B cell (primary cell): ENCODE measurements around the gene ITGAV. TPM values are rescaled to one million over a fixed set of nuclear protein-coding genes. Genes with fewer than 3 reads are reported as not detected.

Source experiments
- ATAC-seq: fragments of 200-7000 bp; cut with Tn5 transposase; one replicate; pipeline ENCODE4 v1.10.0; 2021; ENCODE audit warnings: low read depth, mild to moderate bottlenecking, moderate number of reproducible peaks, moderate library complexity
- CTCF ChIA-PET: fragments of 350-600 bp; sonication (Branson Sonifier 250); formaldehyde crosslinking; loops from one replicate; lab custom pipeline; 2021; ENCODE audit warnings: antibody characterized with exemption, inconsistent platforms; lab: Charles Lee
- POLR2A ChIA-PET: fragments of 350-600 bp; sonication (Branson Sonifier 250); formaldehyde crosslinking; loops from one replicate; lab custom pipeline; 2021; ENCODE audit warnings: antibody characterized with exemption; lab: Charles Lee
- DNase-seq: peaks from one replicate; pipeline ENCODE4 v3.0.0; 2013
- H2AFZ ChIP-seq: 2 replicates; pipeline ENCODE4 v1.6.1; 2012; ENCODE audit warnings: mild to moderate bottlenecking, low read depth, low read length; ENCODE audit not compliant: insufficient read depth, poor library complexity, severe bottlenecking
- H3K27ac ChIP-seq, 2 donors: 1 replicate in 1 of 2; 2 replicates in 1 of 2; pipeline ENCODE4 v1.5.1; 2012 to 2013; ENCODE audit warnings: low read length in 2 of 2, mild to moderate bottlenecking in 2 of 2, moderate library complexity in 1 of 2
- H3K27me3 ChIP-seq, 4 experiments: fragments of 200-600 bp in 1 of 4; sonication (generic) in 1 of 4; replicated peaks in 1 of 4; 1 replicate in 2 of 4; 2 replicates in 2 of 4; pipeline versions ENCODE4 v1.6.1 to v1.7.0; 2013 to 2016; ENCODE audit warnings: low read length in 3 of 4, mild to moderate bottlenecking in 2 of 4, mixed read lengths in 1 of 4, moderate library complexity in 1 of 4; ENCODE audit not compliant: insufficient read depth in 4 of 4, control insufficient read depth in 3 of 4; ENCODE audit errors: control extremely low read depth in 1 of 4
- H3K36me3 ChIP-seq, 2 experiments: replicated peaks in 1 of 2; 1 replicate in 1 of 2; 2 replicates in 1 of 2; pipeline versions ENCODE4 v1.6.1 to v1.7.1; 2013; ENCODE audit warnings: low read length in 1 of 2; ENCODE audit not compliant: insufficient read depth in 2 of 2, control insufficient read depth in 1 of 2; ENCODE audit errors: control extremely low read depth in 1 of 2, extremely low read depth in 1 of 2
- H3K4me1 ChIP-seq, 2 donors: fragments of 200-600 bp in 1 of 2; sonication (generic) in 1 of 2; 1 replicate in 1 of 2; 2 replicates in 1 of 2; pipeline versions ENCODE4 v1.5.1 to v1.6.1; 2013 to 2017; ENCODE audit warnings: low read length in 2 of 2; ENCODE audit not compliant: control insufficient read depth in 2 of 2, insufficient read depth in 2 of 2
- H3K4me2 ChIP-seq: replicated peaks from 2 replicates; pipeline ENCODE3; 2012; ENCODE audit warnings: mild to moderate bottlenecking, low read depth, low read length; ENCODE audit not compliant: poor library complexity, severe bottlenecking
- H3K4me3 ChIP-seq, 5 experiments: fragments of 200-600 bp in 1 of 5; sonication (generic) in 1 of 5; 1 replicate in 3 of 5; 2 replicates in 2 of 5; pipeline versions ENCODE4 v1.5.1 to v1.7.0; 2011 to 2016; ENCODE audit warnings: low read length in 4 of 5, mild to moderate bottlenecking in 4 of 5, low read depth in 2 of 5, control low read depth in 1 of 5, moderate library complexity in 1 of 5; ENCODE audit not compliant: insufficient read depth in 1 of 5; ENCODE audit errors: control extremely low read depth in 1 of 5, extremely low read depth in 1 of 5
- H3K79me2 ChIP-seq: fragments of 200-600 bp; sonication (generic); one replicate; pipeline ENCODE4 v1.6.0; 2016; ENCODE audit warnings: low read length; ENCODE audit not compliant: control insufficient read depth, insufficient read depth
- H3K9ac ChIP-seq: fragments of 200-600 bp; sonication (generic); 2 replicates; pipeline ENCODE4 v1.6.1; 2017; ENCODE audit warnings: mild to moderate bottlenecking, low read length, moderate library complexity
- H3K9me3 ChIP-seq, 3 donors: one replicate each; pipeline versions ENCODE4 v1.6.1 to v1.7.1; 2013; ENCODE audit warnings: low read length in 2 of 3; ENCODE audit not compliant: control insufficient read depth in 2 of 3, insufficient read depth in 1 of 3; ENCODE audit errors: control extremely low read depth in 1 of 3
- H4K20me1 ChIP-seq: 2 replicates; pipeline ENCODE4 v1.6.0; 2012; ENCODE audit warnings: mild to moderate bottlenecking, low read length; ENCODE audit not compliant: insufficient read depth, control insufficient read depth, poor library complexity, severe bottlenecking
- H3K27ac Mint-ChIP-seq: one replicate; pipeline ENCODE4 v1.8.0; 2021; ENCODE audit warnings: mixed read lengths
- H3K27me3 Mint-ChIP-seq: one replicate; pipeline ENCODE4 v1.8.0; 2021; ENCODE audit warnings: mixed read lengths
- H3K4me1 Mint-ChIP-seq: one replicate; pipeline ENCODE4 v1.8.0; 2021; ENCODE audit warnings: mixed read lengths
- H3K4me3 Mint-ChIP-seq: one replicate; pipeline ENCODE4 v1.8.0; 2021; ENCODE audit warnings: mixed read lengths
- H3K9me3 Mint-ChIP-seq: one replicate; pipeline ENCODE4 v1.8.0; 2022; ENCODE audit warnings: mixed read lengths; ENCODE audit not compliant: insufficient read depth
- EZH2 ChIP-seq: IDR thresholded peaks from 2 replicates; pipeline ENCODE4 v1.6.1; 2012; ENCODE audit warnings: borderline replicate concordance, low read depth, mild to moderate bottlenecking, moderate library complexity, low read length; ENCODE audit not compliant: insufficient read depth, poor library complexity, severe bottlenecking
- WGBS: methylation state at CpG from one replicate; pipeline ENCODE4 v1.1.5; 2013; ENCODE audit warnings: missing lambda C conversion rate; ENCODE audit not compliant: insufficient coverage; 5-methylcytosine and 5-hydroxymethylcytosine counted together
- intact Hi-C: fragments of 100-400 bp; cut with micrococcal nuclease; formaldehyde crosslinking; loops from one replicate; pipeline ENCODE4 v1.10.0; 2022
- polyA minus RNA-seq: library from RNA; depleted of rRNA, polyadenylated mRNA; stranded (reverse); fragments of >200 nt; gene quantifications from 2 replicates; pipeline ENCODE4 v1.2.3, GENCODE V29; 2012
- polyA plus RNA-seq: library from polyadenylated mRNA; depleted of rRNA; stranded (reverse); fragments of >200 nt; gene quantifications from 2 replicates; pipeline ENCODE4 v1.2.3, GENCODE V29; 2012
- total RNA-seq, 2 donors: library from RNA; stranded (reverse); fragments of 120-200 nt in 1 of 2; gene quantifications; 1 replicate in 1 of 2; 2 replicates in 1 of 2; pipeline versions ENCODE4 v1.2.3 to v1.2.4, GENCODE V29; 2013 to 2022
- TF ChIP-seq, protein P1 (sequence below): fragments of 200-600 bp; IDR thresholded peaks from one replicate; pipeline ENCODE4 v1.8.0; 2022; ENCODE audit warnings: antibody characterized with exemption, mild to moderate bottlenecking

Gene ITGAV
- total RNA-seq (3.6 and 6.0 TPM in 2 replicates), polyA plus RNA-seq (0.58 TPM in 2 replicates), polyA minus RNA-seq (1.1 and 2.5 TPM in 2 replicates)
- 5.3 TPM for total RNA-seq (2013)

DNA sequence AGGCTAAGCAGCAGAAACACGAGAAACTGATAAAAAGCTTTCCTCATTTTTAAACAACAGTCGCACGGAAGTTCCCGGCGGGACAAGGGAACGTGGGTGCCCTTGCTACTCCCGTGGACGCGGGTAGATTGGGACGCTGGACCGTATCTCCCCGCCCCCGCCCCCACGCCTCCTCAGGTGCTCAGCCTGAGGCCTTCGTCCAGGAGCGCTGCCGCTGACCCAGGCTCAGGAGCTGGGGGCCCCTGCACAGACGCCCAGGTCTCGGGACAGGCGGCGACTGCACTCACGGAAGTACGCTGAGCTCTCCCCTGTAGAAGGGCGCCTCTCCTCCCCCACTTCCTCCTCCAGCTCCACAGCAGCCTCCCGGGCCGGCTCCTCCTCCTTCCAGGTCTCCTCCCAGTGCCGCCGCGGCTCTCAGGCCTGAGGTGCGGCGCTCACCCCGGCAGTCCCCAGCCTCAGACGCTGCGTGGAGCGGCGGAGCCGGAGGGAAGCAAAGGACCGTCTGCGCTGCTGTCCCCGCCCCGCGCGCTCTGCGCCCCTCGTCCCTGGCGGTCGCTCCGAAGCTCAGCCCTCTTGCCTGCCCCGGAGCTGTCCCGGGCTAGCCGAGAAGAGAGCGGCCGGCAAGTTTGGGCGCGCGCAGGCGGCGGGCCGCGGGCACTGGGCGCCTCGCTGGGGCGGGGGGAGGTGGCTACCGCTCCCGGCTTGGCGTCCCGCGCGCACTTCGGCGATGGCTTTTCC lies at the start of gene ITGAV:
Gene ITGAV (plus strand): TSS at position 445 of the 738 bp plus-strand sequence. CDS start 283 bp downstream, at position 728.
- under 1% methylated on average over 71 of the region's 71 CpGs for WGBS

More for the DNA sequence above, at the start of gene ITGAV:
- Histone ChIP-seq H3K79me2 (no peaks in the 10 kb centered on the region), H3K4me1 (peaks cover 17% of the 10 kb centered on the region in 2 donors), H3K9me3 (no peaks in the 10 kb centered on the region), H3K36me3 (no peaks in the 10 kb centered on the region), H3K4me3 (peak within 1 kb of the TSS; percentile 67 to 86 (median 77)), H2AFZ (peak within 1 kb of the TSS; percentile 87), H3K4me2 (peak within 1 kb of the TSS; percentile 86), H3K9ac (peak within 1 kb of the TSS; percentile 73), H3K27ac (peak within 1 kb of the TSS; percentile 19 to 60), H3K27me3 (no peaks in the 10 kb centered on the region), H4K20me1 (no peaks in the 10 kb centered on the region)
- Mint-ChIP-seq H3K4me3 (peak within 1 kb of the TSS; percentile 88), H3K27me3 (peaks cover 17% of the 10 kb centered on the region), H3K4me1 (peaks cover 20% of the 10 kb centered on the region), H3K27ac (peak within 1 kb of the TSS; percentile 90), H3K9me3 (no peaks in the 10 kb centered on the region)
- TF ChIP-seq, protein P1, sequence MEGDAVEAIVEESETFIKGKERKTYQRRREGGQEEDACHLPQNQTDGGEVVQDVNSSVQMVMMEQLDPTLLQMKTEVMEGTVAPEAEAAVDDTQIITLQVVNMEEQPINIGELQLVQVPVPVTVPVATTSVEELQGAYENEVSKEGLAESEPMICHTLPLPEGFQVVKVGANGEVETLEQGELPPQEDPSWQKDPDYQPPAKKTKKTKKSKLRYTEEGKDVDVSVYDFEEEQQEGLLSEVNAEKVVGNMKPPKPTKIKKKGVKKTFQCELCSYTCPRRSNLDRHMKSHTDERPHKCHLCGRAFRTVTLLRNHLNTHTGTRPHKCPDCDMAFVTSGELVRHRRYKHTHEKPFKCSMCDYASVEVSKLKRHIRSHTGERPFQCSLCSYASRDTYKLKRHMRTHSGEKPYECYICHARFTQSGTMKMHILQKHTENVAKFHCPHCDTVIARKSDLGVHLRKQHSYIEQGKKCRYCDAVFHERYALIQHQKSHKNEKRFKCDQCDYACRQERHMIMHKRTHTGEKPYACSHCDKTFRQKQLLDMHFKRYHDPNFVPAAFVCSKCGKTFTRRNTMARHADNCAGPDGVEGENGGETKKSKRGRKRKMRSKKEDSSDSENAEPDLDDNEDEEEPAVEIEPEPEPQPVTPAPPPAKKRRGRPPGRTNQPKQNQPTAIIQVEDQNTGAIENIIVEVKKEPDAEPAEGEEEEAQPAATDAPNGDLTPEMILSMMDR: no peak
- no peak for TF ChIP-seq EZH2
- ATAC-seq: peak; percentile 89
- CTCF ChIA-PET: interaction anchor here (0.8 to 1.3 kb wide), 2 partner anchors 86 to 107 kb away, joined by 3 to 6 read pairs; no protein-coding TSS in a partner anchor
- intact Hi-C loops: loop anchor here (1.0 kb wide), 1 partner anchor 103 kb away; the partner anchor contains the start of gene ZC3H15
- DNase-seq: peak; percentile 78
- POLR2A ChIA-PET: interaction anchor here (1.4 kb wide), 1 partner anchor 103 kb away, joined by 5 read pairs; the partner anchor contains the start of gene ZC3H15
